ENCODE results near the gene ETS1.
A peak's percentile ranks its signal among the peaks of the same experiment; 100 is the strongest.

Gene ETS1

DNA sequence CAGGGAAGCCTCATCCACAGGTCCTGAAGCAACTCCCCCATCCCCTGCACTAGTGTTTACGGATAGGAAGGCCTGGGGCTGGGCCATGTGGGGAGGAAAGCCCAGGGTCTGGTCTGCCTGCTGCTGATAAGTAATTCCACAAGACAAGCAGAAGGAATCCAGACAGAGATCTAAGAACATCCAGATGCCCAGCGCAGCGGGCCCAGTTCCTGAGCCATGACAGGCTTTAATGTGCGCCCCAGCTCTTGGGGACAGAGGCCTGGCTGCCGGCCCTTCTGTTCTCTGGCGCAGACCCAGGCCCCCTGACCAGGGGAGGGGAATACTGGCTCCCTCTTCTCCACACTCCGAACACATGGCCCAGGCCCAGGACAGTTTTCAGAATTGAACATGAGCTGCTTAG is 28.8 kb upstream of the ETS1 start:
- TF ChIP-seq, protein P1, sequence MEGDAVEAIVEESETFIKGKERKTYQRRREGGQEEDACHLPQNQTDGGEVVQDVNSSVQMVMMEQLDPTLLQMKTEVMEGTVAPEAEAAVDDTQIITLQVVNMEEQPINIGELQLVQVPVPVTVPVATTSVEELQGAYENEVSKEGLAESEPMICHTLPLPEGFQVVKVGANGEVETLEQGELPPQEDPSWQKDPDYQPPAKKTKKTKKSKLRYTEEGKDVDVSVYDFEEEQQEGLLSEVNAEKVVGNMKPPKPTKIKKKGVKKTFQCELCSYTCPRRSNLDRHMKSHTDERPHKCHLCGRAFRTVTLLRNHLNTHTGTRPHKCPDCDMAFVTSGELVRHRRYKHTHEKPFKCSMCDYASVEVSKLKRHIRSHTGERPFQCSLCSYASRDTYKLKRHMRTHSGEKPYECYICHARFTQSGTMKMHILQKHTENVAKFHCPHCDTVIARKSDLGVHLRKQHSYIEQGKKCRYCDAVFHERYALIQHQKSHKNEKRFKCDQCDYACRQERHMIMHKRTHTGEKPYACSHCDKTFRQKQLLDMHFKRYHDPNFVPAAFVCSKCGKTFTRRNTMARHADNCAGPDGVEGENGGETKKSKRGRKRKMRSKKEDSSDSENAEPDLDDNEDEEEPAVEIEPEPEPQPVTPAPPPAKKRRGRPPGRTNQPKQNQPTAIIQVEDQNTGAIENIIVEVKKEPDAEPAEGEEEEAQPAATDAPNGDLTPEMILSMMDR (IDR thresholded peaks at IDR 0.05; ENCODE audit: extremely low read depth, missing control alignments) = no peak
- no peak for DNase-seq (ENCODE audit: low spot score)

DNA sequence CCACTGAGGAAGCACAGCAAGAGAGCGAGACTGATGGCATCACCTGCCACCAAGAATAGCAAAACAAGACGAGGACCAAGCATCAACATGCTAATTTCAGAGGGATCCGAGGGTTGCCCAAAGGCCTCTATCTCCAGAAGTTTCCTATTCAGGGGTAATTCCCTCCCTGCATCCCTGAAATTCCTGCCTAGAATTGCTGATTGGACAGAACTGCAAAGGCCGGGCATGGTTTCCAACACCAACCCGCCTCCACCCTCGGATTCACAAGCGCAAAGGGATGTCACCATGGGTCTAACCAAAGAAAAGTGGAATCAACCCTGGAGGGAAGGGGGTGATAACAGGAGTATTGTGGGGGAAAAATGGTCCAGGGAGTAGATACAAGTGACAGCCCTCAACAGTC is 28.3 kb upstream of the ETS1 start:
- DNase-seq (ENCODE audit: low spot score) = no peak
- TF ChIP-seq, protein P1 (IDR thresholded peaks at IDR 0.05; ENCODE audit: extremely low read depth, missing control alignments) = no peak

DNA sequence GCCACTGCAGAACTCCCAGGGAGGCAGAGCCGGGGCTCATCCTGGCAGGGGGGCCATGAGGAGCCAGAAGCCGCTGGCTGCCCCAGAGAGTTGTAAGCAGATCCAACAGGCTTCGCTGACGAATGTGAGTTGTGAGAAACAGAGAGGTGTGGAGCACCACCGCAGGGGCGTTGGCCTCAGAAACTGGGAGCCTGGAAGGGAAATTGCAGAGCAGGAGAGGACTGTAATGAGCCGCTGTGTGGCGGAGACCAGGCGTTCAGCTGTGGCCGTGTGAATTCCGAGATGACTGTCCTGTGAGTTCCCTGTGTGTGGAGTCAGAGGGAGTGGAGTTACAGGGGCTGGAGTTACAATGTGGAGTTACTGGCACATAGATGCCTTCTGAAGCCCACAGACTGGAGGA is 27.7 kb upstream of the ETS1 start:
- no peak for DNase-seq (ENCODE audit: low spot score)
- TF ChIP-seq, protein P1 (IDR thresholded peaks at IDR 0.05; ENCODE audit: extremely low read depth, missing control alignments) = no peak

DNA sequence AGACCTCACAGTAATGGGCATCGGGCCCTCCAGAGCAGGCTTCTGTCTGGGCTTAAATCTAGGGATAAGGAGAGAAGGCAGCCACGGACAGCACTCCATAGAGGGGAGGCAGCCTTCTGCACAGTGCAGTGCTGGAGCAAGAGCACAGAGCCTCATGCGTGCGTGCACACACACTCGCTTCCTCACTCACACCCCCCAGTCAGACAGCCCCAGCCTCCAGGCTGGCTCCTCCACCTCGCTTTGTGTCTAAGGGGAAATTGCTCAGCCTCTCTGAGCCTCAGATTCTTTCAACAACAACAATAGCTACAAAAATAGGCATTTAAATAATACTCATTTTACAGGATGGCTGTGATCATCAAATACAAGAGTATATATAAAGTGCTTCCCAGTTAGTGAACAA is 26.7 kb upstream of the ETS1 start:
- TF ChIP-seq, protein P1 (IDR thresholded peaks at IDR 0.05; ENCODE audit: extremely low read depth, missing control alignments) = no peak
- DNase-seq (ENCODE audit: low spot score) = no peak

DNA sequence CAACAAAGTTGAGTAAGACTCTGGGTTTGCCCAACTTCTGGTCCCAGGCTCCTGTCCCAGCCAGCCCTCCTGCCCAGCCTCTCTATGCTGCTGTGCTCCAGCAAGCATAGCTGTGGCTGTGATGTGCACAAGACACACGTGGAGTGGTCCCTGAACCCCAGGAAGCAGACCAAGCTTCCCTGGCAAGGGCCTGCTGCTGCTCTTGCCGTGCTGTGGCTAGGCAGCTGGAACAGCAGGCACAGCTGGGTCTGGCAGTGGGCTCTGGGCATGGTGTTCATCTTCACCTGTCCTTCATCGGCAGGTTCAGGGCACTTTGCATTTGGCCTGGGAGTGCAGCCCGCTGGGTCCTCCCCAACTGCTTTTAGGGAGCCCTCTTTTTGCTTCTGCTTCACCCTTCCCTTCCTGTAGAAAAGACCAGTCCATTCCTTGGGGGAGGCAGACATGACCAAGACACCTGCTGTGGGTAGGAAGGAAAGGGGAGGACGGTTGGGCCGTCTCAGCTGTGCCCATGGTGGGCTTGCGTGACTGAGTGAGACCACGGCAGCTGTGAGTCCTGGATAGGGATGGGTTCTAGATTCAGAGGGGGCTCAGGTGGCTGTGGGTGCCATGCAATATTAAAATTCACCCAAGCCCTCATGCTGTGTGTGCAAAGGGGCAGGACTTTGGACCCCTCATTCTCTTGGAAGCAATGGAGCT is 26.1 kb upstream of the ETS1 start:
- TF ChIP-seq, protein P1 (IDR thresholded peaks at IDR 0.05; ENCODE audit: extremely low read depth, missing control alignments) = no peak
- DNase-seq (ENCODE audit: low spot score) = no peak

DNA sequence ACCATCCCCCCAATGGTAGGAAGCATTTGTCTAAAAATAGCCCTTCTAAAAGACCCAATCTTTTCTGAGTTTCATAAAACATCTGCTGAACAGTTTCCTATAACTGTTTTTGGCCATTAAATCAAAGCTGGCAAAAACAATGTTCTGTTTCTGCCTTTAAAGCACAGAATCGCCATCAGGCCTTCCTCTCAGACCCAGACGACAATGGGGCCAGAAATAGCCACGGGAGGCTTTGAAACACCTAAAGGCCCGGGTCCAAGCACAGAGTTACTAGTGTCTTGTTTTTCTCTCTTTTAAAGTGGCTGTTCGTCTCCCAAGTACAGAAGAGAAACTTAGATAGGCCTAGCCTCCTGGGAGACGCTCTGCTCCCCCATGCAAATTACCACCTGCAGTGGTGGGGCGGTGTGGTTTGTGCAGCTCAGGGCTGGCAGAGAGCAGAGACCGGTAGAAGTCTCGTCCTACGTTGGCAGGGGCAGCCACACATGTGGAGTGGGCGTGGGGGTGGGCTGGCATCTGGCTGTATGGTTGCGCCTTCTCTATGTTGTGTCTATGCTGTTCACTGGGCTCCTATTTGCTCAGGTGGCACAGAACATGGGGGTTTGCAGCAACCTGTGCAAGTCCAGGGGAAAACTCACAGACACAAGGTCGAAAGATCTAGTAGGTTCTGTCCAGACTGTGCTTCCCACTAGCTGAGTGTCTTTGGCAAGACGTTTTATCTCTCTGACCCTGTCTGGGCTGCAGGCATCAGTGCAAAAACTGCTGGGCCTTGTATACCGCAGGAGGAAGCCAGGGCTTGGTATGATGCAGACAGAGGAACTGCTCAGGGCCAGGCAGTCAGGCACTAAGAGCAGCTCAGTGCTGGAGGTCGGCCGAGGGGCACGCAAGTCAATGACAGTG is 23.6 kb upstream of the ETS1 start:
- peak; percentile 77 for DNase-seq (ENCODE audit: low spot score)
- TF ChIP-seq, protein P1 (IDR thresholded peaks at IDR 0.05; ENCODE audit: extremely low read depth, missing control alignments) = no peak

DNA sequence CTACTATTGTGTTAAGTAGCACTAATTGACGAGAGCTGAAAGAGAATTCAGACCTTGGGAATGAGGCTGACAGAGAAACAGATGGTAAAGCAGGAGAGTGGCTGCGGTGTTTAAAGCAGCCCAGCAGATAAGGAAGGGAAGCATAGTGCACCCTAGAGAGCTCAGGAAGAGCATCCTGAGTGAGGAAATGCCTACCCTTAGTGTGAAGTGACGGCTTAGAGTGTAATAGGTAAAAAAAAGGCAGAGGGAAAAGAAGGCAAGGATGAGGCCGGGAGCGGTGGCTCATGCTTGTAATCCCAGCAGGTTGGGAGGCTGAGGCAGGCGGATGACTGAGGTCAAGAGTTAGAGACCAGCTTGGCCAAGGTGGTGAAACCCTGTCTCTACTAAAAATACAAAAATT is 22.4 kb upstream of the ETS1 start:
- TF ChIP-seq, protein P1 (IDR thresholded peaks at IDR 0.05; ENCODE audit: extremely low read depth, missing control alignments) = no peak
- no peak for DNase-seq (ENCODE audit: low spot score)

Measured in GM20000 (cell line).